ENCODE measurements around the gene ATP10B.

The ATP10B gene

DNA sequence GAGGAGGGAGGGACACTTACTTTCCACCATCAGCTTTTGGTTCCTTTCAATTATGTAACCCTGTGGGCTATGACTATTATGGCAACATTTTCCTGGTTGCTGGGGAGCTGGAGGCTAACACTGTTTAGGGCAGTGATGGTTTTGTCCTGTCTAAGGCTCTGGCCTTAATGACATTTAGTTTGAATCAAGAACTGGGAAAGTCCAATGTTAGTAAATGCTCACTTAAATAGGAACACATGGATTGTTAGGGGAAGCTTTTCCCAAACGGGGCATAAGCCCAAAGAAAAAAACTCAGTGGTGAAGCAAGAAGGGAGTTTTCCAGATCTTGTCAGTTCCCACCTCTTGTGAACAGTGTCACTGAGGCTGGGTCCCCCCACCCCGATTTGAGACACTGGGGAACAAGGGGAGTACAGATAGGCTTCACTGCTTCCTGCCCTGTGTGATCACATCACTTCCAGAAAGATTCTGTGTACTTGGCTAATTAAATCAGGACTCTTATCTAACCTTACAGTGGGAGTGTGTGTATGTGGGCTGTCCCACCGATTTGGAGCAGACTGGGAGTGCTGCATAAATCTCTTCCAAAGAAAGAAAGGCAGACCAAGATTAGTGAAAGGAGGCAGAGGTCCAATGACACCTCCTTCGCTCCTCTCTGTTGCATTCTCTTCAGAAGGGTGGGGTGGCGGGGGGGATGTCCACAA lies 223.9 kb downstream of the ATP10B start:
- H3K4me3 ChIP-seq (ENCODE audit: low read depth, low read length): no peak overlapping the region
- no peak for DNase-seq (ENCODE audit: low read depth)
- in situ Hi-C loops (cut with HindIII; ENCODE audit: low sequenced_read_pairs): no loop called here
- TF ChIP-seq, protein P1, sequence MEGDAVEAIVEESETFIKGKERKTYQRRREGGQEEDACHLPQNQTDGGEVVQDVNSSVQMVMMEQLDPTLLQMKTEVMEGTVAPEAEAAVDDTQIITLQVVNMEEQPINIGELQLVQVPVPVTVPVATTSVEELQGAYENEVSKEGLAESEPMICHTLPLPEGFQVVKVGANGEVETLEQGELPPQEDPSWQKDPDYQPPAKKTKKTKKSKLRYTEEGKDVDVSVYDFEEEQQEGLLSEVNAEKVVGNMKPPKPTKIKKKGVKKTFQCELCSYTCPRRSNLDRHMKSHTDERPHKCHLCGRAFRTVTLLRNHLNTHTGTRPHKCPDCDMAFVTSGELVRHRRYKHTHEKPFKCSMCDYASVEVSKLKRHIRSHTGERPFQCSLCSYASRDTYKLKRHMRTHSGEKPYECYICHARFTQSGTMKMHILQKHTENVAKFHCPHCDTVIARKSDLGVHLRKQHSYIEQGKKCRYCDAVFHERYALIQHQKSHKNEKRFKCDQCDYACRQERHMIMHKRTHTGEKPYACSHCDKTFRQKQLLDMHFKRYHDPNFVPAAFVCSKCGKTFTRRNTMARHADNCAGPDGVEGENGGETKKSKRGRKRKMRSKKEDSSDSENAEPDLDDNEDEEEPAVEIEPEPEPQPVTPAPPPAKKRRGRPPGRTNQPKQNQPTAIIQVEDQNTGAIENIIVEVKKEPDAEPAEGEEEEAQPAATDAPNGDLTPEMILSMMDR (IDR thresholded peaks at IDR 0.05; ENCODE audit: low read depth, low read length, missing control alignments): no peak

DNA sequence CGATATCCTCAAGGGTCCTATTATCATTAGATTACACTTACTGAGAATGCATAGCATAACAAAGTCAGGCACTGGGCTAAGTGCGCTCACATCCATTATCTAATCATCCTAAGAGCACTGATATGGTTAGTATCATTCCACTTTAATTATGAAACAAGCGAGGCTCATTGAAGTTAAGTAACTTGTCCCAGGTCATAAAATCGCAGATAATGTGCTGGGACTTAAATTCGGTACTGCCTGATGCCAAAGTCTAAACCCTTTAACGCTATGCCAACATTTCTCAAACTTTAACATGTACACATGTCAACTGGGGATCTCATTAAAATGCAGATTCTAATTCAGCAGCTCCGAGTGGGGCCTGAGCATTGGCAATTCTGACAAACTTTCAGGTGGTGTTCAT lies 225.7 kb downstream of the ATP10B start:
- TF ChIP-seq, protein P1 (IDR thresholded peaks at IDR 0.05; ENCODE audit: low read depth, low read length, missing control alignments): no peak
- DNase-seq (ENCODE audit: low read depth): no peak
- in situ Hi-C loops (cut with HindIII; ENCODE audit: low sequenced_read_pairs): no loop called here
- no peak overlapping the region for H3K4me3 ChIP-seq (ENCODE audit: low read depth, low read length)

DNA sequence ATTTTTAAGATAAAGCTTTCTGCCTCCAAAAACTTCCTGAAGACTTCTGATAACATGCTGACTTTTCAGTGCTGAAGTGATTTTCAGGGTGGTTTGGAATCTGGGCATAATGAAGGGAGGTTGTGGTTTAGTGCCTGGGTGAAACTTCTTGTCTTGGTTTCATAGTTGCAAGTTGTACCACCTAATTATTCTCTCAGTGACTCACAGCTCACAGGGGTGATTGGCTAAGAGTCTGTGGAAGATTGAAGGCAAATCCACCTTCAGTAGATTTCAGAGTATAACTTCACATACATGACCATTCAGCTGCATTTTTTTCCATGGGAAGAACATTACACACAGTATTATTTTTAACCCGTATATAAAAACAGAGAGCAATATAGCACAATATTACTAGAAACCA lies 230.5 kb downstream of the ATP10B start:
- no peak for DNase-seq (ENCODE audit: low read depth)
- TF ChIP-seq, protein P1 (IDR thresholded peaks at IDR 0.05; ENCODE audit: low read depth, low read length, missing control alignments): no peak

DNA sequence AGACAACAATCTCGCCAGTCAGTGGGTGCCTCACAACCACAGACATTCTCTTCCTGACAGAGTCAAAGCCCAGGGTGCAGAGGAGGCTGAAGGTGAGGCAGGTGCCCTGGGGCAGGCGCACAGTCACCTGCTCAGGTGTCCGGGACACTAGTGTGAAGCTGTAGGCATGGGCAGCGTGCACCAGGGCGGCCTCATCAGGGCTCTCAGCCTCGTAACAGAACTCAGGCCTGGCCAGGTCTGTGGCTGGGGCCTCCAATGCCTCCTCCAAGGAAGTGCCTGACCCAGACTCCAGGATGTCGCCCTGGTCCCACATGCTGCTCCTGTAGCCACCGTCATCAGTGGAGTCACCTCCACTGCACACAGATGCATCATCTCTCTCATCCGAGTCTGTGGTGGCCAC lies 231.6 kb downstream of the ATP10B start:
- DNase-seq (ENCODE audit: low read depth): no peak
- TF ChIP-seq, protein P1 (IDR thresholded peaks at IDR 0.05; ENCODE audit: low read depth, low read length, missing control alignments): no peak
- in situ Hi-C loops (cut with HindIII; ENCODE audit: low sequenced_read_pairs): no loop called here
- no peak overlapping the region for H3K4me3 ChIP-seq (ENCODE audit: low read depth, low read length)

More for the DNA sequence above, 230.5 kb downstream of the ATP10B start:
- in situ Hi-C loops (cut with HindIII; ENCODE audit: low sequenced_read_pairs): no loop called here
- H3K4me3 ChIP-seq (ENCODE audit: low read depth, low read length): no peak overlapping the region

DNA sequence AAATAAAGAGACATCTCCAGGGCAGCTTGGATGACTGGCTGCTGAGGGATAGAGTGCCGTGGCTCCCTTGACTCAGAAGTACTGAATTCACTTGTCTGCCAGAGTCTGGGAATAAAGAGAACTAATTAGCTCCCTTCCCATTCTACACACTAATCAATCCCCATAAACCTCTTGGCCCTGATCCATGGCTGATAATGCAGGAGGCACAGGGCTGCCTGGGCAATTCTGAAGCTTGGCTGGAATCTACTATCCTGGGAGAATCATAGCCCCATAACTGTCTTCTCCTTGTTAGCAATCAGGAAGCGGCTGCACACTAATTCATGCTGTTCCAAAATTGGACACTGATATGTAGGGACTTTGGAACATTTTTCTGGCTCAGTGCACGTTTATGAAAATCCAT lies 232.6 kb downstream of the ATP10B start:
- no peak for DNase-seq (ENCODE audit: low read depth)
- in situ Hi-C loops (cut with HindIII; ENCODE audit: low sequenced_read_pairs): no loop called here
- TF ChIP-seq, protein P1 (IDR thresholded peaks at IDR 0.05; ENCODE audit: low read depth, low read length, missing control alignments): no peak
- no peak overlapping the region for H3K4me3 ChIP-seq (ENCODE audit: low read depth, low read length)

DNA sequence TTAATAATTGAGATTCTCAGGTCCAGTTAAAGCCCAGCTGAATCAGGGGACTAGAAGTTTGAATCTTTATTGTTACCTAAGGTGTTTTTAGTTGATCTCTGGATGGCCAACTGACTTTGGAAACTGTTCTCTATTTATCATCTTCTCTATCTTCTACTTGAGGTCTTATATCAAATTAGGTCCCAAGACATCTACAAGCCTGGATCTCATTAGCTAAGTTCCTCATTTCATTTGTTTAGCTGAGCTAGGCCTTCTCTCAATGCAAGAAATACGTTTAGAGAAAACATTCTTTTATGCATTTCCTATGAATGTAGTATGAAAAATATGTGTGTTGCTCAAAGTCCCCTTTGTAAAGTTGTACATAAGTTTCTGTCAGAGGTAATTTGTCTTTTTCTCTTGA lies 233.7 kb downstream of the ATP10B start:
- DNase-seq (ENCODE audit: low read depth): no peak
- in situ Hi-C loops (cut with HindIII; ENCODE audit: low sequenced_read_pairs): no loop called here
- no peak overlapping the region for H3K4me3 ChIP-seq (ENCODE audit: low read depth, low read length)
- TF ChIP-seq, protein P1 (IDR thresholded peaks at IDR 0.05; ENCODE audit: low read depth, low read length, missing control alignments): no peak

Data from astrocyte of the cerebellum (primary cell).